Cardiac fibroblast (primary cell): ENCODE data around the gene FAM114A2.
"Not testable (repeated sequence)": the region's sequence is repeated elsewhere in the genome, so short reads cannot be mapped to it uniquely, and the experiment has no call there.

ENCODE experiments used
- DNase-seq, 2 donors: peaks; one replicate each; pipeline versions ENCODE4 v3.0.0 to v3.0.0-alpha.2; 2010; ENCODE audit warnings: low read depth in 2 of 2
- H3K4me3 ChIP-seq, 2 donors: replicated peaks in 1 of 2; 1 replicate in 1 of 2; 2 replicates in 1 of 2; pipeline ENCODE4 v1.5.1; 2011; ENCODE audit warnings: low read depth in 2 of 2, low read length in 2 of 2, mild to moderate bottlenecking in 2 of 2, moderate library complexity in 1 of 2
- CTCF ChIP-seq: IDR thresholded peaks from one replicate; pipeline ENCODE4 v1.5.1; 2011; ENCODE audit warnings: low read depth, mild to moderate bottlenecking, low read length, inconsistent platforms

Gene FAM114A2

DNA sequence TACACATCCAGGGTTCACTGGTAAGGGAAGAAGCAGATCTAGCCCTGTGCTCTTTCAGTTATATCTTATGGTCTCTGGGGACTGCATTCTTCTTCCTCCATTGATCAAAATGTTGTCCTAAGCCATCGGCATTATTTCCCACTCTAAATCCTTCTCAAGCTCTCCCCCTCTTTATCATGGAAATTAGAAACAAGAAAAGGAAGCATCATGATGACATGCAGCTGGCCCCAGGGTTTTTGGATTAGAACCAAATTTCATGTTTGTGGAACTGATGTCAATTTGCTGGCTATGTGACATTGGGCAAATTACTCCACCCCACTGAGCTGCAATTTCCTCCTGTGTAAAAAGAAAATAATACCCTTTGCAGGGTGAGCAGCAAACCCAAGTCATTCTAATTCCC is 39.6 kb upstream of the FAM114A2 start:
- TF ChIP-seq CTCF = no peak
- no peak overlapping the region for H3K4me3 ChIP-seq
- DNase-seq = peak in 1 of 2 donors; percentile 42

- no peak for TF ChIP-seq CTCF
- peak; percentile 52 to 72 for DNase-seq
- H3K4me3 ChIP-seq = no peak overlapping the region
These were observed 39.0 kb upstream of the FAM114A2 start for GRCh38 chr5:154077696-154078095.

GRCh38 chr5:154076240-154076922 is 37.7 kb upstream of the FAM114A2 start:
- no peak for TF ChIP-seq CTCF
- no peak overlapping the region for H3K4me3 ChIP-seq
- DNase-seq = no peak

GRCh38 chr5:154072414-154073171 is 33.9 kb upstream of the FAM114A2 start:
- TF ChIP-seq CTCF = peak; percentile 87
- DNase-seq = peak; percentile 79
- H3K4me3 ChIP-seq = no peak overlapping the region

DNA sequence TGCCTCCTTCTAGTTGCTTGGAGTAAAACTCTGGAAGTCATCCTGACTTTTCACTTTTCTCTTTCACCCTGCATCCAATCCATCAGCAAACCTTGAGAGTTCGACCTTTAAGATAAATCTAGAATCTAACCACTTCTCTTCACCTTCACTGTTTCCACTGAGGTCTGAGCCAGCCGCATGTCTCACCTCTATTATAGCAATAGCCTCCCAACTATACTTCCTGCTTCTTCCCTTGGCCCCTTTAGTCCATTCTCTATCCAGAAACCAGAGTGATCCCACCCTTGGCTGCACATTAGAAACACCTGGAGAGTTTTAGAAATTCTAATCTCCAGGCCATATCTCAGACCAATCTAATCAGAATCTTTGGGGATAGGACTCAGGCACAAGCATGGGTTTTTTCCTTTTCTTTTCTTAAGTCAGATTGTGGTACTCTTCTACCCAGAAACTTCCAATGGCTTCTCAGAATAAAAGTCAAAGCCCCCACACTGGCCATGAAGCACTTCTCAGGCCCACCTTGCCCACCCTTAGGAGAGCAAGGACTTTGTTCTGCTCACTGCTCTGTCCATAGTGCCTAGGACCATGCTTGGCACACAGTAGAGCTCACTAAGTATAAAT is 33.2 kb upstream of the FAM114A2 start:
- no peak for TF ChIP-seq CTCF
- H3K4me3 ChIP-seq = no peak overlapping the region
- no peak for DNase-seq

DNA sequence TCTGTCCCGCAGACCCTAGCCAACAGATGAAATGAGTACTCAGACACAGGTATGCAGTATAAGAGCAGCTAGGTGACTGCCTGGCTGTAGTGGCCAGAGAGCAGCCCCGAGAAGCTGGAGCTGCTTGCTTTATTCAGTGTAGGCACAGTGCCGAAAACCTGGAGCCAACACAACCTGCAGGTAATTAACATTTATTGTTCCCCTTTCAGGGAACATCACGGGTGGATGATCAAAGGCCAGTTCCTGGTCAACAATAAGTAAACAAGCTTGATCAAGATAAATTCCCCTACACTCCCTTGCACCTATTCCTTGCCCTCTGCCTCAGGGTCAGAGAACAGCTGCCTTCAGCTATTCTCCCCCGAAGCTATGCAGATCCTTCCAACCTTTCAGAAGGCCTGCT is 31.1 kb upstream of the FAM114A2 start:
- not testable (repeated sequence) for DNase-seq, H3K4me3 ChIP-seq

- no peak overlapping the region for H3K4me3 ChIP-seq
- no peak for TF ChIP-seq CTCF
These were observed 27.3 kb upstream of the FAM114A2 start for GRCh38 chr5:154065971-154066370.

More at GRCh38 chr5:154065971-154066370, 27.3 kb upstream of the FAM114A2 start:
- DNase-seq = no peak
